IPS DF 4.7 (cell line): ENCODE measurements around the gene PELI1.

Experiments used
- DNase-seq: peaks from one replicate; pipeline ENCODE4 v3.0.0-alpha.2; 2013; ENCODE audit warnings: low spot score; ENCODE audit errors: extremely low read depth

PELI1 gene

GRCh38 chr2:64144057-64145013, at the start of gene PELI1:
Gene PELI1, minus strand, starts transcription at chr2:64144420. Its CDS starts 36,110 bp downstream, at chr2:64108310.
- DNase-seq: peak; percentile 98

- no peak for DNase-seq
Observed at GRCh38 chr2:64193491-64193890, 49.3 kb upstream of the PELI1 start.

DNA sequence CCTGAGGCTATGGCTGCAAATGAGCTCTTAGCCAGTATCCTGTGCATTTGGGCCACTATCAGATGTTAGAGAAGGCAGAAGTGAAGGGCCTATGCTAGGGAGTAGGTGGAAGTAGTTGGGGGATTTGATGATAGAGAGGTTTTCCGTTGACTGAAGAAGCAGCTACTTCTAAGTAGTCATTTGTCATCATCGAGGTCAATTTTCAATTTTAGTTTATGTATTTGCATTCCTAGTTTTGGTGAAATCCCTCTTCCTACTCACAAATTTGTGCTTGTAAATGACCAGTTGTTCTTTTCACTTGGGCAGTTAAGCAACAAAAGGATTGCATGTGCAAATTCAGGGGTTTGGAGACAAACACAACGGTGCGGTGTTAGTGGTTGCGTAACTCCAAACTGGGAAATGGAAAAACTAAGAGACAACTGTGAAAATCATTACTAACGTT, 48.5 kb upstream of the PELI1 start:
- no peak for DNase-seq

DNA sequence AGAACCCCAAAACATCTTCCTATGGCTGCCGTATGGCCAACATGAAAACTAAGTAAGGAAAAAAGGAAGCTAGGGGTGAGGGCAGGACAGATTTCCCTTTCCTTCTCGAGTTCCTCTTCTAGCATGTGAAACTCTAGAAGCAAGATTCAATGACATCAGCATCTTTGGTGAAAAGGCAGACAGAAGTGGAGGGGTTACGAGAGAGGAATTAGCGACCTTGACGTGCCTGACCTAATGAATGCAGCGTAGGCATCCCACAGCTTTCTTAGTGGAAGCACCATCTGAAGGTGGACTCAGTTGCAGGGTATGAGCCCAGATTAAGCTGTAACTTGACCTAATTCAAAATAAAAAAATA, 47.9 kb upstream of the PELI1 start:
- no peak for DNase-seq

DNA sequence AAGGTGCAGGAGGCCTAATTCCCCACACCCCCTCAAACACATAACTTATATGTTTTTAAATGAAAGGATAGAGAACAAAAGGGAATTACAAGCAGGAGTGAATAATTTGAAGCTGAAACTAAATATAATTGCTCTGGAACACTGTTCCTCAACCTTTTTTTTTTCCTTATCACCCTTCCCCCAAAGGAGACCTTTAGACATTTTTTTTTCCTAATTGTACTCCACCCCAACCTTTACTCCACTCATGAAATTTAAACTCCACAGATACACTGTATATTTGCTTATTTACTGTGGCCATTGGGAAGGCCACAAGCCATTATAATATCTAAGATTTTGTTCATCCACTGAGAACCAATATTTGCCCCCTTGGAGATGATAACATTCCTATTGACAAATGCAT, 45.4 kb upstream of the PELI1 start:
- no peak for DNase-seq

- no peak for DNase-seq
Observed at GRCh38 chr2:64189167-64189566, 44.9 kb upstream of the PELI1 start.

GRCh38 chr2:64186699-64187605, 42.7 kb upstream of the PELI1 start:
- DNase-seq: no peak

DNA sequence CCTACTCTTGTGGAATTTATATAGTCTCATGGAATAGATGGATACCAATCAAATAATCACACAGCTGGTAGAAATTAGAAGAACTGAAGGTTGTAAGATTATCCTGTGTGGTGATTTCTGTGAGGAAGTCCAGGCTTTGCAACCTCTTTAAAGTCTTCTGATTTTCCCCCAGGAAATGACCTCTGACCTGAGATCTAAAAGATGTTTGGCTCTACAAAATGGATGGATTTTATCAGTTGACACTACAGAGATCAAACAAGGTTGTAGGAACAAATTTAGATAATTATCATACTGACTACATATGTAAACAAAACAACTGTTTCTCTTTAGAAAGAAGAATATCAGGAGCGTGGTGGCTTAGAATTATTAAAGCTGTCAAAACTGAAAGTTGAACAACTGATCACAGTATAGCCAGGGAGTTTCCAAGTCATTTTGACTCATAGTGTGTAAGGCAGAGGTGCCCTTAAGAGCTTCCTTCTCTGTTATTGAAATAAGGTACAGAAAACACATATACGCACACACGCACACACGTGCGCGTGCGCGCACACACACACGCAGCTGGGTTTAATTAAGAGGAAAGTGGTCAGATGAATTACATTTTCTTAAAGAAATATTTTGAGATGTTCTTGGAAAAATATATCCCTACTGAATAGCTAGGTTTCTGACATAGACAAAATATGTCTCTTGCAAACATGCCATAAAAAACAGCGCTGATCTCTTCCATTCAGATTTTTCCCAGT, 35.5 kb upstream of the PELI1 start:
- no peak for DNase-seq

DNA sequence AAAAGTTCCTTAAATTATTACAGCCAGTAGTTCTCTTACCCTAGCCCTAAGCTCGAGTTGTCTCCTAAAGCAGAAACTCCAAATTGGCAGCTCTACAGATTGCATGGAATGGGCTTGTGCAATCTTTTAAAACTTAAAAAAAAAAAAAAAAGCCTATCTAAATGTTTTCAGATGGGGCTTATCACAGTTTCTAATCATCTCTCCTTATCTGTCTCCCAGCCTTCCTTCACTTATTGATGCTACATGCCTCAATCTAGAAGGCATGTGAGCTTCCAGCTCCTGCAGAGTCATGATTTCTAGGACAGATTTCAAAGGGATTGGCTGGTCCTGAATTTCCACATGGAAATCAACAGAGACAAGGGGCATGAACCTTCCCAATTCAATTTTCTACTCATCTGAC, 33.1 kb upstream of the PELI1 start:
- DNase-seq: no peak

GRCh38 chr2:64175419-64176197, 31.4 kb upstream of the PELI1 start:
- DNase-seq: no peak

DNA sequence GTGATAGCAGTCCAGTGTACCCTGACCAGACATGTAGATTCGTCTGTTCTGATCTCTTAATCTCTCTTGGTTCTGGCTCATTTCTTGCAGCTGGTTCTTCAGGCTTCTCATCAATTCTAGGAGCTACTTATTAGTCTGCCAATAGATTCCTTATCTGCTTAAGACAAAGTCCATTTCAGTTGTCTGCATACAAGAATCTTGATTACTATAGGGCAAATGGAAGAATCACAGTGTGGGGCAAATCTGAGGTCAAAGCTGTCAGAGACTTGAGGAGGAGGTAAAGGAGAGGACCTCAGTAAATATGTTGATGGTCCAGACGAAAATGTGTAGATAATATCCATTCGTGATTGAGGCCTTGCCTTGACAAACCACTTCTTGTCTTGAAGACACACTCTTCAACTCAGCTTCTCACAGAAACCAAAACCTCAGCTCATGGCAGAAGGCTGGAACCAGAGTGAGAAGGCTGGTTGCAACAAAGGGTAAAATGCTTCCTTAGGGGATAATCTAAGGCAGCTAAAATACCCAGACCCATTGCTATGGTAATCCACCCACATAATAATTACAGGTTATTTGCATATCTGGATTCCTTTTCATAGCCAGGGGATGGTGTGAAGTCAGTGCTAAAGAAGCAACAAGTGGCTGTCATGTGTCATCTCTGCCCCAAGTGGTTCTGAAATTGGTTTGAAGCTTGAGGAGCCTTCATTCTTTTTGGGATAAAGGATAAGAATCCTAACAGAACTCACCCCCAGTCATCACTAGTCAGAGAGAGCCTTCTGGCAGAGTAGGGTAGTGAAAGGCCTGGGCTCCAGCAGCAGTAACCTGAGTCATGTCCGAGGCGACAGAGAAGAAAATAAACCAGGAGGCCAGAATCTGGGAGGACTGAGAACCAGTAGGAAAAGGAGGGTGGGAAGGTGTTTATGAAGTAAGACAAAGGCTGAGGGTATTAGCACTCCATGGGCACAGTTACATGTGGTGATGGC, 29.2 kb upstream of the PELI1 start:
- no peak for DNase-seq

DNA sequence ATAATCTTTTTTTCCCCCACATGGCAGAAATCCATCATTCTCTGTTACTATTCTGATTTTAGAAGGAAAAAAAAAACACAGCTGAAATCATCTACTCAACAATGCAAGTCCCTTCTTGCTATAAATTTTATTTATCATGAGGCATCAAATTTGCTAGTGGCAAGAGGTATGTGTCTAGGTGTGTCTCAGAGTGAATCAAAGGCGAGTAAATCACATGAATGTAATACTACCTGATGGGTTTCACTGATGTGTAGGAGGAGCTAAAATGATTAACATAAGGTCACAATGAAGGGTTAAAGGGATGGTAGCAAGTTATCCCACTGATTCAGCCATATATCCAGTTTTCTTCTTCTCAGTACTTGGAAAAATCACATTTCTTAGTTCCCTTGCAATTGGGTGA, 24.5 kb upstream of the PELI1 start:
- DNase-seq: no peak

DNA sequence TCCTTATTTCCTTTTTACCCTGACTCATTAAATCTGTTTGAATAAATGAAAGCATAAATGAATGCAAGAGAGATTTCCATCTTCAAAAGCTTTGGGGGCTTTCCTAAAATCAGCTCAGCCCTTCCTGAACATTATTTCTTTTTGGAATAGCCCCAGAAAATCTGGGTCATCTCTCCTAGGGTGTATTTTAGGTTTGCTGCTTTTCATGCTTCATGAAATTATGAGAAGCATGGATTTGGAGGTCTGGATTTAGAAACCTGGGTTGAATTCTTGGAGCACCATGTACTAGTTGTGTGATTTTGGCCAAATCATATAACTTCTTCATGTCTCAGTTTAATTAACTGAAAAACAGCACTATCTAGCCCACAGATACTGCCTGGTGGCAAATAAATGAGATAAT, 24.0 kb upstream of the PELI1 start:
- no peak for DNase-seq

DNA sequence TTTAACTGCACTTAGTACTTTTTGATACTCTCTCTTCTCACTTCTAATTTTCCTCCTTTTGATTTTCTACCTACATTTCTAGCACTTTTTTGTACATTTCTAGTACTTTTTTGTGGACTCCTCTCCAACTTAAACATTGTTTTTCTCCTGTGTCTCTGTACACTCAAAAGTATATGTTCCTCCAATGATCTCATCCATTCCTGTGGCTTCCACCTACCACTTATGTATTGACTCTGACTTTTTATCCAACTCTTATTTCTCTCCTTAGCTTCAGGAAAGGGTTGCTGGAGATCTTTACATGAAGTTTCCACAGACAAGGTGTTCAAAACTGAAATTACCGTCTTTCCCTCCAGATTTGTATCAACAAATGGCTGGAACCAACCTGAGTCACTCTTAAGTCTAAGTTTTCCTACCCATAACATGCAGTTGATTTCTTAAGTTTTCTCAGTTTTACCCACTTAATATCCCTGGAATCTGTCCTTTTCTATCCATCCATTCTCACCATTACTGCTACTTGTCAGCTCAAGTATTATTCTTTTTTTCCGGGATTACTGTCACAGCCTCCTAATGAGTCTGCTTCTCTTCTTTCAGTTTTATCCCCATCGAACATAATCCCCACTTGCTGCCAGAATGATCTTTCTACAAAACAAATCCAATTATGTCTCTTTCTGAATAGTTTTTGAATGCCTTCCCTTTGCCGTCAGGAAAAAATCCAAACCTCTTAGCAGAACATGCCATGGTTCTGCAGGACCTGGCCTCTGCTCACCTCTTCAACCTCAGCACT, 22.6 kb upstream of the PELI1 start:
- no peak for DNase-seq

DNA sequence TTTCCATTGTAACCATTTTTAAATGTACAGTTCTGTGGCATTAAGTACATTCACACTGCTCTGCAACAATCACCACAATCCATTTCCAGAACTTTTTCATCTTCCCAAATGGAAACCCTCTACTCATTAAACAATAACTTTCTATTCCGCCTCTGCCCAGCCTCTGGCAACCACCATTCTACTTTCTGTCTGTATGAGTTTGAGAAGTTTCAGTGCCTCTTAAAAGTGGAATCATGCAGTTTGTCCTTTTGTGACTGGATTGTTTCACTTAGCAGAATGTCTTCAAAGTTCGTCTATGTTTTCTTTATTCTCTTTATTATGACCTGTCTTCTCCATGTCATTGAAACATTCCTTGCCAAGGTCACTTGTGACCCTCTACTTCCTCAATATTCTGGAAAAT, 22.0 kb upstream of the PELI1 start:
- DNase-seq: no peak

GRCh38 chr2:64165706-64166105, 21.5 kb upstream of the PELI1 start:
- no peak for DNase-seq

GRCh38 chr2:64164629-64165028, 20.4 kb upstream of the PELI1 start:
- no peak for DNase-seq

DNA sequence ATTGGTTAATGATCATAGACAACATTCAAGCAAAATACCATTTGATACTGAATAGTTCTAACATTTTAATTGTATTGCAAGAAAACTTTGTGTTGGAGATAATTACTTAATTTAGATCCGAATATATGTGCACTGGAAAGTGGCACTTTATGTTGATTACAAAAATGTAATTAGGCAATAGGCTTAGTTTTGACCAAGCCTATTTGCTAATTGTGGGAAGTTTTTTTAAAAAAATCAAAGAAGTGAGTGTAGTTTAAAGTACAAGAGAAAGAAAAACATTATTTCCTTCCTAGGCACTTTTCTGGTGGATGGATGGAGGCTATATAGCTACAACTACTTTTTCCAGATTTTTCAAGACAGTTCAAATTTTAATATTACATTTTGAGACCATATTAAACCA, 18.3 kb upstream of the PELI1 start:
- DNase-seq: no peak

DNA sequence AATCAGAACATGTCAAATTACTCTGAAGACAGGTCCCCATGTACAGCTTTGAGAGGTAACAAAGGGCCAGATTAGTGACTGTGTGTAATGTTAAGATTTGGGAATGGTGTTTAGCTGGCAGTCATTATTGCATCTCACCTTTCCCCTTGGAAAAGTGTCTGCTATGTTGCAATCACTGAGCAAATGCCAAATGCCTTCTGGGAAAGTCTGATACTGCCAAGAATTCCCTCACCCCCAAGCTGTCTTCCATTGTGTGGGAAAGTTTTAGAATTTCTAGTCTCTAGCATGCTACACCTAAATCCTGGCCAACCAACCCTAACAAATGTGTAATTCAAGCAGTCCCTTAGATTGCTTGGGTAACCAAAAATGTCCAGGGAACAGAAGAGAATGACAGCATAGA, 13.6 kb upstream of the PELI1 start:
- DNase-seq: no peak
